A673 (cell line): ENCODE measurements around the gene MRPS18A. TPM values are rescaled to one million over a fixed set of nuclear protein-coding genes. Genes with fewer than 3 reads are reported as not detected.

Source experiments
- BruUV-seq: library from RNA; stranded (reverse); fragments of 400-500 nt; replicated peaks from 2 replicates; lab custom pipeline; 2021; lab: Mats Ljungman, UMichigan
- CTCF ChIA-PET: fragments of 300-600 bp; sonication (Branson Sonifier 250); formaldehyde crosslinking; loops from one replicate; lab custom pipeline; 2022; ENCODE audit warnings: antibody characterized with exemption; lab: Charles Lee
- POLR2A ChIA-PET: fragments of 300-600 bp; sonication (Branson Sonifier 250); formaldehyde crosslinking; loops from one replicate; lab custom pipeline; 2022; ENCODE audit warnings: antibody characterized with exemption; ENCODE audit not compliant: low non-redundant PET; lab: Charles Lee
- DNase-seq: peaks from one replicate; pipeline ENCODE4 v3.0.0-alpha.2; 2015; ENCODE audit warnings: low spot score
- H3K27ac ChIP-seq: fragments of 200-600 bp; sonication (generic); 2 replicates; pipeline ENCODE4 v1.5.1; 2016; ENCODE audit warnings: mixed run types, low read depth, mild to moderate bottlenecking, mixed read lengths, antibody characterized with exemption, low read length; ENCODE audit not compliant: poor library complexity, severe bottlenecking
- H3K27me3 ChIP-seq: fragments of 200-600 bp; sonication (generic); replicated peaks from 2 replicates; pipeline ENCODE4 v1.6.1; 2017; ENCODE audit warnings: mixed run types, low read depth, mild to moderate bottlenecking, mixed read lengths, antibody characterized with exemption, low read length; ENCODE audit not compliant: insufficient read depth, poor library complexity
- H3K36me3 ChIP-seq: fragments of 200-600 bp; sonication (generic); 2 replicates; pipeline ENCODE4 v1.6.1; 2016; ENCODE audit warnings: mixed run types, mild to moderate bottlenecking, mixed read lengths, antibody characterized with exemption, low read length; ENCODE audit not compliant: insufficient read depth, poor library complexity, severe bottlenecking
- H3K4me1 ChIP-seq: fragments of 200-600 bp; sonication (generic); 2 replicates; pipeline ENCODE4 v1.6.1; 2017; ENCODE audit warnings: mixed run types, mild to moderate bottlenecking, mixed read lengths, antibody characterized with exemption, low read length; ENCODE audit not compliant: insufficient read depth, poor library complexity, severe bottlenecking
- H3K4me3 ChIP-seq: fragments of 200-600 bp; sonication (generic); 2 replicates; pipeline ENCODE4 v1.5.1; 2016; ENCODE audit warnings: low read depth, mixed run types, mild to moderate bottlenecking, mixed read lengths, low read length; ENCODE audit not compliant: poor library complexity, severe bottlenecking
- H3K9me3 ChIP-seq: fragments of 200-600 bp; sonication (generic); 2 replicates; pipeline ENCODE4 v1.6.1; 2016; ENCODE audit warnings: mixed run types, low read depth, mild to moderate bottlenecking, mixed read lengths, antibody characterized with exemption, low read length; ENCODE audit not compliant: poor library complexity, severe bottlenecking
- CTCF ChIP-seq: fragments of 300-800, 200-600 bp; sonication (generic); conservative IDR thresholded peaks from 2 replicates; pipeline ENCODE4 v1.5.1; 2017; ENCODE audit warnings: low read depth, mild to moderate bottlenecking, antibody characterized with exemption, low read length, moderate library complexity, mixed read lengths
- EZH2 ChIP-seq: fragments of 200-600 bp; sonication (generic); IDR thresholded peaks from 2 replicates; pipeline ENCODE4 v1.6.1; 2017; ENCODE audit warnings: borderline replicate concordance, low read depth, mild to moderate bottlenecking, mixed read lengths, antibody characterized with exemption, low read length; ENCODE audit not compliant: poor library complexity, severe bottlenecking
- intact Hi-C: fragments of 100-400 bp; cut with micrococcal nuclease; formaldehyde crosslinking; loops from one replicate; pipeline ENCODE4 v1.10.0; 2022; ENCODE audit not compliant: unreplicated experiment
- total RNA-seq: library from RNA; stranded (reverse); gene quantifications from 2 replicates; pipeline ENCODE4 v1.2.3, GENCODE V29; 2021

Gene MRPS18A
- total RNA-seq, 1 experiment from 2014 or later: 64.6 TPM

- TF ChIP-seq CTCF (no peak), EZH2 (no peak)
- CTCF ChIA-PET: no interaction called here
- no peaks in the 10 kb centered on the region for H3K27me3 ChIP-seq
- BruUV-seq: no TSS peak
- no peaks in the 10 kb centered on the region for H3K36me3 ChIP-seq
- peaks cover 6% of the 10 kb centered on the region for H3K4me1 ChIP-seq
- no peak overlapping the region for H3K4me3 ChIP-seq
- POLR2A ChIA-PET: no interaction called here
- H3K9me3 ChIP-seq: no peaks in the 10 kb centered on the region
- intact Hi-C loops: no loop called here
- no peak for DNase-seq
- H3K27ac ChIP-seq: no peak overlapping the region
These were observed 8.3 kb upstream of the MRPS18A start for GRCh38 chr6:43695967-43696291.

- Histone ChIP-seq H3K9me3 (no peaks in the 10 kb centered on the region), H3K4me3 (no peak overlapping the region), H3K27me3 (no peaks in the 10 kb centered on the region), H3K36me3 (no peaks in the 10 kb centered on the region), H3K4me1 (peaks cover 6% of the 10 kb centered on the region), H3K27ac (no peak overlapping the region)
- DNase-seq: peak; percentile 42
- CTCF ChIA-PET: no interaction called here
- BruUV-seq: no TSS peak
- POLR2A ChIA-PET: no interaction called here
- intact Hi-C loops: no loop called here
- TF ChIP-seq CTCF: no peak
- no peak for TF ChIP-seq EZH2
These were observed 7.8 kb upstream of the MRPS18A start for GRCh38 chr6:43695215-43695966.

- Histone ChIP-seq H3K4me3 (no peak overlapping the region), H3K27me3 (no peaks in the 10 kb centered on the region), H3K36me3 (no peaks in the 10 kb centered on the region), H3K27ac (no peak overlapping the region), H3K9me3 (no peaks in the 10 kb centered on the region), H3K4me1 (peaks cover 10% of the 10 kb centered on the region)
- no peak for DNase-seq
- ChIA-PET CTCF (no interaction called here), POLR2A (no interaction called here)
- BruUV-seq: no TSS peak
- TF ChIP-seq EZH2 (no peak), CTCF (no peak)
- intact Hi-C loops: no loop called here
These were observed 1.8 kb upstream of the MRPS18A start for GRCh38 chr6:43689421-43689820.
